ENCODE measurements around the gene NMNAT3.

Gene NMNAT3

GRCh38 chr3:139677388-139678155 is at the start of gene NMNAT3:
Gene NMNAT3 (minus strand): TSS chr3:139677972. CDS start chr3:139627724, 50,248 bp downstream.
- peak; percentile 1 for DNase-seq (ENCODE audit: low read depth)

- no peak for DNase-seq (ENCODE audit: low read depth)
Observed at GRCh38 chr3:139721370-139721769, 43.6 kb upstream of the NMNAT3 start.

GRCh38 chr3:139718415-139718814 is 40.6 kb upstream of the NMNAT3 start:
- DNase-seq (ENCODE audit: low read depth), result peak; percentile 19

GRCh38 chr3:139716908-139717485 is 39.2 kb upstream of the NMNAT3 start:
- DNase-seq (ENCODE audit: low read depth), result no peak

- DNase-seq (ENCODE audit: low read depth), result no peak
Observed at GRCh38 chr3:139715743-139716360, 38.1 kb upstream of the NMNAT3 start.

GRCh38 chr3:139715166-139715565 is 37.4 kb upstream of the NMNAT3 start:
- DNase-seq (ENCODE audit: low read depth), result no peak

- no peak for DNase-seq (ENCODE audit: low read depth)
Observed at GRCh38 chr3:139710212-139710611, 32.4 kb upstream of the NMNAT3 start.

- DNase-seq (ENCODE audit: low read depth), result no peak
Observed at GRCh38 chr3:139705631-139706030, 27.9 kb upstream of the NMNAT3 start.

- DNase-seq (ENCODE audit: low read depth), result no peak
Observed at GRCh38 chr3:139696314-139696604, 18.5 kb upstream of the NMNAT3 start.

GRCh38 chr3:139695426-139696313 is 17.9 kb upstream of the NMNAT3 start:
- DNase-seq (ENCODE audit: low read depth), result no peak

- DNase-seq (ENCODE audit: low read depth), result no peak
Observed at GRCh38 chr3:139695007-139695406, 17.2 kb upstream of the NMNAT3 start.

GRCh38 chr3:139694542-139694941 is 16.8 kb upstream of the NMNAT3 start:
- DNase-seq (ENCODE audit: low read depth), result no peak

- no peak for DNase-seq (ENCODE audit: low read depth)
Observed at GRCh38 chr3:139691619-139692018, 13.8 kb upstream of the NMNAT3 start.

- no peak for DNase-seq (ENCODE audit: low read depth)
Observed at GRCh38 chr3:139689708-139690228, 12.0 kb upstream of the NMNAT3 start.

GRCh38 chr3:139689122-139689521 is 11.3 kb upstream of the NMNAT3 start:
- DNase-seq (ENCODE audit: low read depth), result no peak

GRCh38 chr3:139687431-139687830 is 9.7 kb upstream of the NMNAT3 start:
- no peak for DNase-seq (ENCODE audit: low read depth)

- no peak for DNase-seq (ENCODE audit: low read depth)
Observed at GRCh38 chr3:139686624-139687023, 8.9 kb upstream of the NMNAT3 start.

- DNase-seq (ENCODE audit: low read depth), result no peak
Observed at GRCh38 chr3:139686206-139686605, 8.4 kb upstream of the NMNAT3 start.

GRCh38 chr3:139679220-139679775 is 1.5 kb upstream of the NMNAT3 start:
- no peak for DNase-seq (ENCODE audit: low read depth)

GRCh38 chr3:139676632-139677387 is 962 bp downstream of the NMNAT3 start:
- no peak for DNase-seq (ENCODE audit: low read depth)

- DNase-seq (ENCODE audit: low read depth), result no peak
Observed at GRCh38 chr3:139676108-139676507, 1.7 kb downstream of the NMNAT3 start.

All from GM04504 (cell line).